HS-5 (cell line): ENCODE results near the gene BDKRB2.

Source experiments
- DNase-seq: peaks from one replicate; pipeline ENCODE4 v3.0.0-alpha.2; 2012; ENCODE audit warnings: low read depth

Gene BDKRB2

GRCh38 chr14:96176811-96177211, 27.8 kb upstream of the BDKRB2 start:
- no peak for DNase-seq

GRCh38 chr14:96177766-96178375, 26.8 kb upstream of the BDKRB2 start:
- no peak for DNase-seq

- DNase-seq, result no peak
These were observed 25.9 kb upstream of the BDKRB2 start for GRCh38 chr14:96178461-96179321.

GRCh38 chr14:96180043-96180874, 24.4 kb upstream of the BDKRB2 start:
- DNase-seq, result no peak

GRCh38 chr14:96181186-96182056, 23.2 kb upstream of the BDKRB2 start:
- DNase-seq, result no peak

- no peak for DNase-seq
These were observed 22.1 kb upstream of the BDKRB2 start for GRCh38 chr14:96182546-96182945.

GRCh38 chr14:96184737-96185136, 19.9 kb upstream of the BDKRB2 start:
- DNase-seq, result no peak

- no peak for DNase-seq
These were observed 17.2 kb upstream of the BDKRB2 start for GRCh38 chr14:96187216-96188031.

- no peak for DNase-seq
These were observed 15.3 kb upstream of the BDKRB2 start for GRCh38 chr14:96189281-96189711.

GRCh38 chr14:96191353-96191752, 13.3 kb upstream of the BDKRB2 start:
- DNase-seq, result no peak

- DNase-seq, result no peak
These were observed 12.7 kb upstream of the BDKRB2 start for GRCh38 chr14:96191841-96192462.

- DNase-seq, result no peak
These were observed 11.4 kb upstream of the BDKRB2 start for GRCh38 chr14:96192975-96193805.

- no peak for DNase-seq
These were observed 10.4 kb upstream of the BDKRB2 start for GRCh38 chr14:96194262-96194656.

- no peak for DNase-seq
These were observed 9.8 kb upstream of the BDKRB2 start for GRCh38 chr14:96194657-96195431.

- DNase-seq, result no peak
These were observed 9.1 kb upstream of the BDKRB2 start for GRCh38 chr14:96195441-96196081.

GRCh38 chr14:96197163-96197852, 7.3 kb upstream of the BDKRB2 start:
- no peak for DNase-seq

GRCh38 chr14:96197969-96198368, 6.7 kb upstream of the BDKRB2 start:
- no peak for DNase-seq
